HG03457 (cell line): Measurements from ENCODE around the gene CTNNB1.

Experiments used
- ATAC-seq: cut with Tn5 transposase; IDR thresholded peaks from one replicate; pipeline ENCODE4 v1.9.1; 2021; ENCODE audit warnings: moderate number of reproducible peaks; ENCODE audit not compliant: unreplicated experiment

The CTNNB1 gene

GRCh38 chr3:41213588-41213987 is 14.3 kb downstream of the CTNNB1 start:
- no peak for ATAC-seq

DNA sequence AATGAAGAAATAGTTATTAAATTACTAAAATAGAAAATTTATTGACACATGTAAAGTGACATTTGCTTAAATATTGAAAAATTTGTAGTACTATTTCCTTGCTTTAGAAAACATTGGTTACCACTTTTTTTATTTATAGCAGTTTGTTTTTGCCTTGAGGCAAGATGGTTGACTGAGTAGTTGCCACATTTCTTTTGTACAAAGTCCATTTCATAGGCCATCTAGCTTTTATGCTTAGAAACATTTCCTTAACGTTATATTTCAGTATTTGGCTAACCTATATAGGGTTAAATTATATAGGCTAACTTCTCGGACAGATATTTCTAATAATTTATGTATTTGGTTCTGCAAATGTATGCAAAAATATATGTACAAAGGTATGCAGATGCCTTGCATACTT is 17.1 kb downstream of the CTNNB1 start:
- no peak for ATAC-seq

- ATAC-seq, result no peak
Observed at GRCh38 chr3:41216993-41217392, 17.7 kb downstream of the CTNNB1 start.

DNA sequence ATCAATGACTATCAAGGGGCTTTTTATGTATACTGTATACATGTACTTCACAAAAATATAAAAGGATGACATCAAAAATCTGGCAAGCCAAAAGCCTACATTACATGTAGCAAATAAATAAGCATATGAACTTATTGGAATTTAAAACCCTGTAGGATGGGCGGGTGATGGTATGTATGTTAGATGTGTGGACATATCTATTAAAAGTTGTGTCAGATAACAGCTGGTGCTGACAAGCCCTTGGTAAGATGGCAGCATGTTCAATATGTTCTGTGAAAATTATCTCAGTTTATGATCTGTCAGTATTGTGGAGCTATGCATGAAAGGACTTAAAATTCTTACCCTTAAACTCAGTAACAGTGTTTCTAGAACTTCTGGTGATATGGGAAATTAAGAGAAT is 20.1 kb downstream of the CTNNB1 start:
- no peak for ATAC-seq

GRCh38 chr3:41220906-41221677 is 21.8 kb downstream of the CTNNB1 start:
- ATAC-seq, result no peak

DNA sequence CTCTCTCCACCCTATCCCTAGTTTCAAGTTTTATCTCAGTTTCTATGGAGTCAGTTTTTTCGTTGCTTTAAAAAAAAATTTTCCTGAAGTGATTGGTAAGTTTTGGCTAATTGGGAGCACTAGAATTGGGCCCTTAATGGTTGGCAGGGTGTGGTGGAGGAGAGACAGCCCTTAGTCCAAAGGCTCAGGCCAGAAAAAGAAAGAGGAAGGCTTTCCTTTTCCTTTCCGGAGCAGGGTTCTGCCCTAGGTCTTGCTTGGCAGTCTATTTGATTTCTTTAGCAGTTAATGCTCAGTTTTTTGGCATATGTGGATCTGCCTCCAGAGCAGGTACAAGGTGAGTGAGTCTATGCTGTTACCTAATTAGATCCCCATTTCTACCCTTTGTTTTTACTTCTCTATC is 22.7 kb downstream of the CTNNB1 start:
- no peak for ATAC-seq

DNA sequence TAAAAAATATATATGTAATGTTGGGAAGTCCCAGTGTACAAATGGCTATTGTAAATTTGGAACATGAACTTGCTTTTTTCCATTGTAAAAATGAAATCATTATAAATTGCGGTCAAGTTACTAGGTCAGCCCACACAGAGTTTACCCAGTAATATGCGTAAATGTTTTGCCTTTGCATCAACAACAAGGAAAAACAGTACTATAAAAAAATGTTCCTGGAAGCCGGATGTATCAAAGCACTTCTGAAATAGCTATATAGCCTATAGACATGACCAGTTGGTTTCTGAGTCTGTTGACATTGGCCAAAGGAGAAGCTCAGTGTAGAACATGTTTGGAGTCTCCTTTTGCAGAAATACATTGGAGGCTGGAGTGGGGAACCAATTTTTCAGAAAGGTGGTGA is 23.2 kb downstream of the CTNNB1 start:
- ATAC-seq, result no peak

DNA sequence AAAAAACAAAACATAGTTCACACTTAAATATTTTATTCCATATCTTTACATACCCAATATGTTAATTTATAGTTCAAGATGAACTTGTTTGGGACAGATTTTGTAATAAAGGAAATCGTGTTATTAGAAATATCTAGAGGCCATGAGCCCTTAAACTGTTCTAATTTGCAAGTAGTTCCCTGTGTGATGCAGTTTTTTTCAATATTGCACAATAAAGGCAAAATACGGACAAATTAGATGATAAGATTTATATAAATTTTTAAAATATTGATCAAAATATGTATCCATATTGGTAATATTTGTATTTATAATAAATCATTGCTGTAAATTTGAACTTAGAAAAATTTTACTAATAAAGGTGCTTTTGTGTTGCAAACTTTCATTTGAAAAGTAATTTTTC is 23.8 kb downstream of the CTNNB1 start:
- ATAC-seq, result no peak

DNA sequence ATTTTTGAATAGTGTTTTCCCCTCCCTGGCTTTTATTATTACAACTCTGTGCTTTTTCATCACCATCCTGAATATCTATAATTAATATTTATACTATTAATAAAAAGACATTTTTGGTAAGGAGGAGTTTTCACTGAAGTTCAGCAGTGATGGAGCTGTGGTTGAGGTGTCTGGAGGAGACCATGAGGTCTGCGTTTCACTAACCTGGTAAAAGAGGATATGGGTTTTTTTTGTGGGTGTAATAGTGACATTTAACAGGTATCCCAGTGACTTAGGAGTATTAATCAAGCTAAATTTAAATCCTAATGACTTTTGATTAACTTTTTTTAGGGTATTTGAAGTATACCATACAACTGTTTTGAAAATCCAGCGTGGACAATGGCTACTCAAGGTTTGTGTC is 24.4 kb downstream of the CTNNB1 start:
- ATAC-seq, result no peak

DNA sequence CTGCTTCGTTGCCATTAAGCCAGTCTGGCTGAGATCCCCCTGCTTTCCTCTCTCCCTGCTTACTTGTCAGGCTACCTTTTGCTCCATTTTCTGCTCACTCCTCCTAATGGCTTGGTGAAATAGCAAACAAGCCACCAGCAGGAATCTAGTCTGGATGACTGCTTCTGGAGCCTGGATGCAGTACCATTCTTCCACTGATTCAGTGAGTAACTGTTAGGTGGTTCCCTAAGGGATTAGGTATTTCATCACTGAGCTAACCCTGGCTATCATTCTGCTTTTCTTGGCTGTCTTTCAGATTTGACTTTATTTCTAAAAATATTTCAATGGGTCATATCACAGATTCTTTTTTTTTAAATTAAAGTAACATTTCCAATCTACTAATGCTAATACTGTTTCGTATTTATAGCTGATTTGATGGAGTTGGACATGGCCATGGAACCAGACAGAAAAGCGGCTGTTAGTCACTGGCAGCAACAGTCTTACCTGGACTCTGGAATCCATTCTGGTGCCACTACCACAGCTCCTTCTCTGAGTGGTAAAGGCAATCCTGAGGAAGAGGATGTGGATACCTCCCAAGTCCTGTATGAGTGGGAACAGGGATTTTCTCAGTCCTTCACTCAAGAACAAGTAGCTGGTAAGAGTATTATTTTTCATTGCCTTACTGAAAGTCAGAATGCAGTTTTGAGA is 25.0 kb downstream of the CTNNB1 start:
- no peak for ATAC-seq

GRCh38 chr3:41234823-41235721 is 35.8 kb downstream of the CTNNB1 start:
- no peak for ATAC-seq

- ATAC-seq, result no peak
Observed at GRCh38 chr3:41236228-41236627, 36.9 kb downstream of the CTNNB1 start.

DNA sequence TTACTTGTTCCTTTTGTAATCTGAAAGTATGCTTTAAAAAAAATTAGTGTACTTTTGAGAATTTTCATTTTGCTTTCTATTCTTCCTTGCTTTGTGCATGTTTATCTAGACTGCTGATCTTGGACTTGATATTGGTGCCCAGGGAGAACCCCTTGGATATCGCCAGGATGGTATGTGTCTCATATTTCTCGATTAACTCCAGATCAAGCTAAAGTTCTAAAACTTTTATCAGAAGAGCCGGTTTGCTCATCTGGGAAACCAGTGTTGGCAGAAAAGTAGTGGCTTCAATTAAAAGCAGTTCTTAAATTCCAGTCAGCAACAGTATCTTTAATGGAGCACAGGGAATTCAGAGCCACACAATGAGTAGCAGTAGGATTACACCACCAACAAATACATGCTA is 38.6 kb downstream of the CTNNB1 start:
- ATAC-seq, result no peak

- ATAC-seq, result no peak
Observed at GRCh38 chr3:41239587-41239986, 40.3 kb downstream of the CTNNB1 start.

DNA sequence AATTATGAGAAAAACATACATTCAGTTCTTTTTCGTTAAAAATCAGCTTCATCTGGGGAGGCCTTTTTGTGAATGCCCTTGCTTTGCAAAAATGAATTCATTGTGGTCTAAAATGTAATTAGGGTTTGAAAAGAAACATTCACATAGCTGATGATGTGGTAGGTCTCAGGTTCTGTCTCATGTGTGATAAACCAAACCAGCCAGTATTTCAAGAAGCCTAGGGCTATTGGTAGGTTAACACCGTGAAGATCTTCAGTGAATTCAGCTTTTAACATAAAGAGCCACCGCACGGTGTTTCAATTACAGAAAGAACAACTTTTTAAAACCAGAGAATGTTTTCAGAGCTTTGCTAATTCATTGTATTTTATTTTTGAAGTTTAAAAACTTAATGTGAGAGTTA is 41.9 kb downstream of the CTNNB1 start:
- no peak for ATAC-seq

DNA sequence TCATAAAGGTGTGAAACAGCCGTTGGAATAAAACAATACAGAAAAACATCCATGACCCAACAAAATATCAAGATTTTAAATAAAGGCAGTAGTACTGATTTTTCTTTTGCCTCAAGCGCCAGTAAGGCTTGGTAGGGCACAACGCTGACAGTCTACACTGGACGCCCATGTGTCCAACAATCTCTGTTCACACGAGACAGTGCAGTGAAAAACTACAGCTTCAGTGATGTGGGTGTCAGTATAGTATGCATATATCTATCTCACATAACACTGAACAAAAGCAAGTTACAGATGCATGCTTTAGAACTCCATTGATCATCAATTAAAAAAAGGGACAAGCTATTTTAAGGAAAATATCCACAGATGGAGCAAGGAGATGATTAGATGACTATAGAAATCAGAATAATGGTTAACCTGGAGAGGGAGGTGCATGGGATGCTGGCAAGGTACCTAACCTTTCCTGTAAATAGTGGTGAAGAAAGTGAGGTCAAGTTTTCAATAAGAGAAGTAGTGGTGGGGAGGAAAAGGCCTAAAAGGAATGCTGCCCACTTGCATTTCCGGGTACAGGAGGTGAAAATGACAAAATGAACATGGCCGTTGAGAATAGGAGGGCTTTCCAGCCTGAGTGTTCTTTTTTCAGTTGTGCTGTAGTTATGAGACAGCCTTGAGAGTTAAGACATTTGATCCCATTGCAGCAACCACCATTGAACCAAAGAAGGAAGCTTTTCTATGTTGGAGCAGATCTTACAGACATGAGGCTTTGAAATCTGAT is 42.7 kb downstream of the CTNNB1 start:
- ATAC-seq, result no peak

GRCh38 chr3:41243183-41243582 is 43.9 kb downstream of the CTNNB1 start:
- ATAC-seq, result no peak

- no peak for ATAC-seq
Observed at GRCh38 chr3:41244620-41245336, 45.5 kb downstream of the CTNNB1 start.

DNA sequence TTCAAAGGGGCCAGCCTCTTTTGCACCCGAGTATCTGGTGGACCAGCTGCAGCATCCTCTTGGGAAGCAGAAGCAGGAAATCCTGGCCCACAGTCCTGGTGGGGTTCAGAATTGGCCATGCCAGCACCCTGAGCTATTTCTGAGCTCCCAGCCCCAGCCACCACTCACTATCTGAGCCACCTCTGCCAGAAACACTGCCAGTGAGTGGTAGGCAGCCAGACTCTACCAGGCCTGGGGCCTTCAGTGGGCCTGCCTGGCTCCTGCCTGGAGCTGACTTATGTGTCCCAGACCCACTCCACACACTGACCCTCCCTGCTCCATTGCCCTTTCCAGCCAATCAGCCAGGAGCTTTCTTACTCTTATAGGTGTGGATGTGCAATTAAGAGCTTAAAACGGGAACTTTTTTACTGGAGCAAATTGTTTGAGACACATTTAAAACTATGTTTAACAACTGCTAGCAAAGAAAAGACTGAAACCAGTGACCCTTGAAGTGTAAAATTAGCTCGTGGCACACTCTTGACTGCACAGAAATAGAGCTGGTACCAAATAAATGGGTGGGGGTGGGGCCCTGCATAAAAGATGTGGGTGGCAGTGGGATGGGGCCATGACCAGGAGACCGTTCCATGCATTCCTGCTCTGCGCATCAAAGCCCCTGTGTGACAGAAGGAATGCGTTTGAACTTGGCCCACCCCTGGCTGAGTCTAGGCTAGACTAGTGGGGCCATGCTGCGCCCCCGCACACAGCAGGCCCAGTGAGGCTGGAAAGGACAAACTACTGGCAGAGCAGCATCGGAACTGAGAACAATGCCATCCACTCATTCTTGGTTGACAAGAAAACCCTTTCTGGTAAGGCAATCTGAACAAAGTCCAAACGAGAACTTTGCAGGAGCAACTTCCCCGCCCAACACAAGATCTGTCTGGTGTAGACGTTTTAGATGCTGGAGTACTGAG is 48.0 kb downstream of the CTNNB1 start:
- ATAC-seq, result no peak
